ENCODE results near the gene CACNA1C.

DNA sequence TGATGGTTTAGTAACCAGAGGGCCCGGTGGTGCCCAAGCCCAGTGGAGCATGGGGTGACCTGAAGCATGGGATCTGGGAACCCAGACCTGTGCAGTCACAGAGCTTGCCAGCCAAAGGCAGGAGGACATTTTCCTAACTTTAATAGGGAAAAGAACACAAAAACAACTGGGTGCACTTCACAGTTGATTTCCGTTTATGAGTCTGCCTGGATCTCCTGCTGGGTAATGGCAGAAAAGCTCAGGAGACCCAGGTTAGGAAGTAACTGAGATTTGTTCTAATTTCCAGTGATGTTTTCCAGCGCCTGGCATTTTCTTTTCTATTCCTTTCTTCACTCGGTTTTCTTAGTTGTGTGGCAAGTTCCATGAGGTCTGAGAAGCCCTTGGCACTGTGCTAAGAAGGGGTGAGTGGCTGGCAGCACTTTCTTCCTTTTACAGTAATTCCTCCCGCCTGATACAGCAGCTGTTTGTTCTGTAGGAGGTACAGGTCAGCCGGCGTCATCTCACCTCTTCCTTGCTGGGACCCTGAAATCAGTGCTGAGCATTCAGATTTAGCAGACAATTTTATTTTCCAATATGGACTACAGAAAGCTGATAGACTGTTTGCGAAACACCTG lies 5.1 kb downstream of the CACNA1C start:
- TF ChIP-seq GATA2 (IDR thresholded peaks at IDR 0.05; ENCODE audit: low read depth, low read length) (no peak), GATA3 (IDR thresholded peaks at IDR 0.05; ENCODE audit: low read depth, low read length) (no peak)
